PC-9 (cell line): ENCODE measurements around the gene C1QTNF7.

Source experiments
- CTCF ChIP-seq: fragments of 200-600 bp; sonication (generic); conservative IDR thresholded peaks from 2 replicates; pipeline ENCODE4 v1.6.1; 2017; ENCODE audit warnings: mixed run types, antibody characterized with exemption, mild to moderate bottlenecking, moderate library complexity
- EZH2 ChIP-seq: fragments of 200-600 bp; sonication (generic); IDR thresholded peaks from 2 replicates; pipeline ENCODE4 v1.8.0; 2017; ENCODE audit warnings: antibody characterized with exemption, low read depth

DNA sequence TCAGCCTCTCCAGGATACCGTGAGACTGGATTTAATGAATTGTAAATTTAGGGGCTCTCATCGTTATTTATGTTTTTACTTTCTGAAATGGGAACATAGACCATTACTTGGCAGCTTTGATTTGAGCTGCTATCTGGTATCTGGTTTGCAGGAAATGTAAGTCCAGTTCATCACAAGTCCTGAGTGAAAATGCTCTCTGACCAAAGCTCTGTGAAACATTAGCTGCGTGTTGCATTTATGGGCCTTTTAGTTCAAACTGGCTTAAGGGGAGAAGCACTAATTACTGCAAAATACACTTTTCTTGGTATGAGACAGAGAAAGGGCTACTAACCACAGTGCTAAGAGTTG, 42.3 kb downstream of the C1QTNF7 start:
- no peak for TF ChIP-seq CTCF
- no peak for TF ChIP-seq EZH2
